ENCODE measurements around the gene ARPC4.

DNA sequence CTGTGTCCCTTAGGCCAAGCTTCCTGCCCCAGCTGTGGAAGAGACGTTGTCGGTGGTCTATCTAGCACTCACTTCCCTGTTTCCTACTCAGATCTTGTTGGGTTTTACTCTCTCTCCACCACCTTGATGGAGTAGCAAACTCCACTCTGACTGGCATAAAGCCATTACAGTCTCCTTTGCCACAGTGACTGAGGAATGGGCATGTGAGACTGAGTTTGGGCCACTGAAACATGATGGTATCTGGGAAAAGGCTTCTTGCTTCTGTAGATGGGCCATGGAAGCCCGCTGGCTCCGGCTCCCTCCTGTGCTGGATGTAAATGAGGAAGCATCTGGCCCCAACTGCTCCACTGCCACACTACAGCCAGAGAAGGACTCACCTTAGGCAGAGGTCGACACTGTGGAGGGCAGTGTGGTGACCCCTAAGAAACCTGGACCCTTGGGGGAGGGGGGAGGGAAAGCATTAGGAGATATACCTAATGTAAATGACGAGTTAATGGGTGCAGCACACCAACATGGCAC, 13.7 kb upstream of the ARPC4 start:
- no peak for TF ChIP-seq POLR2A (IDR thresholded peaks at IDR 0.05)
- TF ChIP-seq, protein P1, sequence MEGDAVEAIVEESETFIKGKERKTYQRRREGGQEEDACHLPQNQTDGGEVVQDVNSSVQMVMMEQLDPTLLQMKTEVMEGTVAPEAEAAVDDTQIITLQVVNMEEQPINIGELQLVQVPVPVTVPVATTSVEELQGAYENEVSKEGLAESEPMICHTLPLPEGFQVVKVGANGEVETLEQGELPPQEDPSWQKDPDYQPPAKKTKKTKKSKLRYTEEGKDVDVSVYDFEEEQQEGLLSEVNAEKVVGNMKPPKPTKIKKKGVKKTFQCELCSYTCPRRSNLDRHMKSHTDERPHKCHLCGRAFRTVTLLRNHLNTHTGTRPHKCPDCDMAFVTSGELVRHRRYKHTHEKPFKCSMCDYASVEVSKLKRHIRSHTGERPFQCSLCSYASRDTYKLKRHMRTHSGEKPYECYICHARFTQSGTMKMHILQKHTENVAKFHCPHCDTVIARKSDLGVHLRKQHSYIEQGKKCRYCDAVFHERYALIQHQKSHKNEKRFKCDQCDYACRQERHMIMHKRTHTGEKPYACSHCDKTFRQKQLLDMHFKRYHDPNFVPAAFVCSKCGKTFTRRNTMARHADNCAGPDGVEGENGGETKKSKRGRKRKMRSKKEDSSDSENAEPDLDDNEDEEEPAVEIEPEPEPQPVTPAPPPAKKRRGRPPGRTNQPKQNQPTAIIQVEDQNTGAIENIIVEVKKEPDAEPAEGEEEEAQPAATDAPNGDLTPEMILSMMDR (IDR thresholded peaks at IDR 0.05), result no peak
